PC-3 (cell line): ENCODE measurements around the gene PLXNB2.

ENCODE experiments used
- CTCF ChIP-seq: fragments of 300-600 bp; sonication (generic); conservative IDR thresholded peaks from 2 replicates; pipeline ENCODE4 v1.5.1; 2017; ENCODE audit warnings: antibody characterized with exemption, low read depth, mild to moderate bottlenecking, low read length
- EZH2 ChIP-seq: fragments of 300-600 bp; sonication (generic); IDR thresholded peaks from one replicate; pipeline ENCODE4 v1.6.1; 2017; ENCODE audit warnings: antibody characterized with exemption, mild to moderate bottlenecking, low read length; ENCODE audit not compliant: unreplicated experiment
- EZH2phosphoT487 ChIP-seq: fragments of 300-600 bp; sonication (generic); IDR thresholded peaks from 2 replicates; pipeline ENCODE4 v1.6.1; 2018; ENCODE audit warnings: mild to moderate bottlenecking, antibody characterized with exemption, low read length, borderline replicate concordance

GRCh38 chr22:50308986-50309600 lies 1.6 kb upstream of the PLXNB2 start:
- TF ChIP-seq CTCF (no peak), EZH2 (no peak), EZH2phosphoT487 (no peak)
